Kidney tubule cell (primary cell): ENCODE results near the gene PTTG1.

Experiments
- DNase-seq: peaks from one replicate; pipeline ENCODE4 v3.0.0-alpha.2; 2018; ENCODE audit warnings: low spot score

Gene PTTG1

GRCh38 chr5:160421625-160422258 lies at the start of gene PTTG1:
PTTG1 (plus strand) TSS chr5:160421855; CDS start chr5:160422313, 458 bp downstream.
- peak; percentile 97 for DNase-seq

GRCh38 chr5:160375166-160375565 lies 46.5 kb upstream of the PTTG1 start:
- DNase-seq, result no peak

GRCh38 chr5:160375701-160376100 lies 46.0 kb upstream of the PTTG1 start:
- DNase-seq, result no peak

GRCh38 chr5:160376416-160376815 lies 45.2 kb upstream of the PTTG1 start:
- no peak for DNase-seq

- DNase-seq, result no peak
Observed at GRCh38 chr5:160377651-160378050, 44.0 kb upstream of the PTTG1 start.

GRCh38 chr5:160378330-160378729 lies 43.3 kb upstream of the PTTG1 start:
- no peak for DNase-seq

- DNase-seq, result no peak
Observed at GRCh38 chr5:160379511-160379910, 42.1 kb upstream of the PTTG1 start.

GRCh38 chr5:160380041-160380440 lies 41.6 kb upstream of the PTTG1 start:
- no peak for DNase-seq

- DNase-seq, result no peak
Observed at GRCh38 chr5:160382346-160382745, 39.3 kb upstream of the PTTG1 start.

- DNase-seq, result no peak
Observed at GRCh38 chr5:160384681-160385080, 37.0 kb upstream of the PTTG1 start.

GRCh38 chr5:160385496-160385895 lies 36.2 kb upstream of the PTTG1 start:
- DNase-seq, result no peak

GRCh38 chr5:160387445-160387844 lies 34.2 kb upstream of the PTTG1 start:
- DNase-seq, result no peak

GRCh38 chr5:160390787-160391696 lies 30.6 kb upstream of the PTTG1 start:
- DNase-seq, result peak; percentile 35

- DNase-seq, result no peak
Observed at GRCh38 chr5:160395111-160395510, 26.5 kb upstream of the PTTG1 start.

GRCh38 chr5:160397492-160397891 lies 24.2 kb upstream of the PTTG1 start:
- no peak for DNase-seq

GRCh38 chr5:160398806-160399205 lies 22.8 kb upstream of the PTTG1 start:
- DNase-seq, result peak; percentile 15

- peak; percentile 94 for DNase-seq
Observed at GRCh38 chr5:160399402-160400353, 22.0 kb upstream of the PTTG1 start, which contains the start of gene FAM200C. FAM200C (minus strand) TSS chr5:160400054; CDS start chr5:160395490, 4,564 bp downstream.

- peak; percentile 94 for DNase-seq
Observed at GRCh38 chr5:160418561-160419457, 2.8 kb upstream of the PTTG1 start, which contains the start of gene SLU7. SLU7 (minus strand) TSS chr5:160419081; CDS start chr5:160415294, 3,787 bp downstream.

- DNase-seq, result no peak
Observed at GRCh38 chr5:160419458-160420330, 2.0 kb upstream of the PTTG1 start.

GRCh38 chr5:160420331-160420610 lies 1.4 kb upstream of the PTTG1 start:
- no peak for DNase-seq
